Keratinocyte (primary cell): ENCODE results near the gene TMEM147. TPM values are rescaled to one million over a fixed set of nuclear protein-coding genes. Genes with fewer than 3 reads are reported as not detected.

Experiments
- DNase-seq: peaks from one replicate; pipeline ENCODE4 v3.0.0-alpha.2; 2011; ENCODE audit warnings: low read depth, missing footprints, low spot score
- FAIRE-seq: peaks from 2 replicates; lab custom pipeline; 2011; peaks lifted over from hg19 to GRCh38; lab: Jason Lieb, UNC
- H2AFZ ChIP-seq: 2 replicates; pipeline ENCODE4 v1.6.0; 2012; ENCODE audit warnings: low read length, control low read depth, inconsistent platforms; ENCODE audit not compliant: control insufficient read depth
- H3K27ac ChIP-seq: 2 replicates; pipeline ENCODE4 v1.5.1; 2011; ENCODE audit warnings: low read length; ENCODE audit not compliant: control insufficient read depth, insufficient read depth
- H3K27me3 ChIP-seq: 3 replicates; pipeline ENCODE4 v1.6.0; 2011; ENCODE audit warnings: low read length; ENCODE audit not compliant: control insufficient read depth, insufficient read depth; ENCODE audit errors: extremely low read depth
- H3K36me3 ChIP-seq, 2 experiments: 2 replicates in 1 of 2; 3 replicates in 1 of 2; pipeline ENCODE4 v1.5.1; 2011; ENCODE audit warnings: low read length in 2 of 2, mild to moderate bottlenecking in 1 of 2; ENCODE audit not compliant: control insufficient read depth in 2 of 2, insufficient read depth in 2 of 2; ENCODE audit errors: extremely low read depth in 1 of 2
- H3K4me1 ChIP-seq: 3 replicates; pipeline ENCODE4 v1.5.1; 2011; ENCODE audit warnings: low read length; ENCODE audit not compliant: control insufficient read depth, insufficient read depth; ENCODE audit errors: extremely low read depth
- H3K4me2 ChIP-seq: 3 replicates; pipeline ENCODE4 v1.6.0; 2011; ENCODE audit warnings: low read depth, low read length; ENCODE audit not compliant: control insufficient read depth, insufficient read depth; ENCODE audit errors: extremely low read depth
- H3K4me3 ChIP-seq, 3 experiments: fragments of 200-600 bp in 1 of 3; sonication (generic) in 1 of 3; 2 replicates in 2 of 3; 3 replicates in 1 of 3; pipeline ENCODE4 v1.5.1; 2011 to 2016; ENCODE audit warnings: low read length in 3 of 3, mild to moderate bottlenecking in 3 of 3, control low read depth in 2 of 3, inconsistent platforms in 1 of 3, low read depth in 1 of 3, mixed read lengths in 1 of 3, mixed run types in 1 of 3, moderate library complexity in 1 of 3; ENCODE audit not compliant: control insufficient read depth in 2 of 3, insufficient read depth in 2 of 3; ENCODE audit errors: extremely low read depth in 1 of 3
- H3K79me2 ChIP-seq: 2 replicates; pipeline ENCODE4 v1.6.0; 2012; ENCODE audit warnings: low read length; ENCODE audit not compliant: control insufficient read depth, insufficient read depth
- H3K9ac ChIP-seq: 3 replicates; pipeline ENCODE4 v1.6.0; 2011; ENCODE audit warnings: low read length; ENCODE audit not compliant: control insufficient read depth, insufficient read depth; ENCODE audit errors: extremely low read depth
- H3K9me1 ChIP-seq: 3 replicates; pipeline ENCODE4 v1.6.0; 2011; ENCODE audit warnings: low read length; ENCODE audit not compliant: control insufficient read depth, insufficient read depth; ENCODE audit errors: extremely low read depth
- H3K9me3 ChIP-seq: 2 replicates; pipeline ENCODE4 v1.5.1; 2012; ENCODE audit warnings: low read depth, low read length; ENCODE audit not compliant: control insufficient read depth
- H4K20me1 ChIP-seq: 3 replicates; pipeline ENCODE4 v1.6.0; 2011; ENCODE audit warnings: low read length; ENCODE audit not compliant: control insufficient read depth, insufficient read depth; ENCODE audit errors: extremely low read depth
- EZH2 ChIP-seq: IDR thresholded peaks from one replicate; pipeline ENCODE4 v1.6.1; 2012; ENCODE audit warnings: inconsistent platforms, mild to moderate bottlenecking, low read length, moderate library complexity
- dilution Hi-C: fragments of 300-500 bp; cut with MboI; formaldehyde crosslinking; loops from one replicate; pipeline ENCODE4 v1.7.0; 2020; ENCODE audit warnings: low sequenced_read_pairs; ENCODE audit not compliant: extremely low pct_ligation_motif_present
- polyA plus RNA-seq, 5 experiments: library from polyadenylated mRNA; depleted of rRNA in 3 of 5; stranded (reverse) in 3 of 5; stranded (forward) in 1 of 5; unstranded in 1 of 5; fragments of >200 nt; gene quantifications; 1 replicate in 1 of 5; 2 replicates in 3 of 5; 3 replicates in 1 of 5; pipeline versions ENCODE4 v1.2.1 to v1.2.3, GENCODE V29; 2011 to 2012; ENCODE audit warnings: missing spikeins in 2 of 5, low read depth in 1 of 5, low replicate concordance in 1 of 5
- TF ChIP-seq, protein P1 (sequence below), 3 experiments: IDR thresholded peaks in 1 of 3; conservative IDR thresholded peaks in 1 of 3; optimal IDR thresholded peaks in 1 of 3; 2 replicates in 2 of 3; 3 replicates in 1 of 3; pipeline versions ENCODE3 to v1.5.1; 2011; ENCODE audit warnings: low read length in 3 of 3, mild to moderate bottlenecking in 3 of 3, moderate library complexity in 2 of 3, control low read depth in 1 of 3, inconsistent platforms in 1 of 3; ENCODE audit not compliant: insufficient read depth in 2 of 3; ENCODE audit errors: extremely low read depth in 1 of 3

TMEM147 gene
- polyA plus RNA-seq, 1 donor (not counting 4 experiments of a cell fraction or from before 2014, with no cell fraction given) = 134 TPM

DNA sequence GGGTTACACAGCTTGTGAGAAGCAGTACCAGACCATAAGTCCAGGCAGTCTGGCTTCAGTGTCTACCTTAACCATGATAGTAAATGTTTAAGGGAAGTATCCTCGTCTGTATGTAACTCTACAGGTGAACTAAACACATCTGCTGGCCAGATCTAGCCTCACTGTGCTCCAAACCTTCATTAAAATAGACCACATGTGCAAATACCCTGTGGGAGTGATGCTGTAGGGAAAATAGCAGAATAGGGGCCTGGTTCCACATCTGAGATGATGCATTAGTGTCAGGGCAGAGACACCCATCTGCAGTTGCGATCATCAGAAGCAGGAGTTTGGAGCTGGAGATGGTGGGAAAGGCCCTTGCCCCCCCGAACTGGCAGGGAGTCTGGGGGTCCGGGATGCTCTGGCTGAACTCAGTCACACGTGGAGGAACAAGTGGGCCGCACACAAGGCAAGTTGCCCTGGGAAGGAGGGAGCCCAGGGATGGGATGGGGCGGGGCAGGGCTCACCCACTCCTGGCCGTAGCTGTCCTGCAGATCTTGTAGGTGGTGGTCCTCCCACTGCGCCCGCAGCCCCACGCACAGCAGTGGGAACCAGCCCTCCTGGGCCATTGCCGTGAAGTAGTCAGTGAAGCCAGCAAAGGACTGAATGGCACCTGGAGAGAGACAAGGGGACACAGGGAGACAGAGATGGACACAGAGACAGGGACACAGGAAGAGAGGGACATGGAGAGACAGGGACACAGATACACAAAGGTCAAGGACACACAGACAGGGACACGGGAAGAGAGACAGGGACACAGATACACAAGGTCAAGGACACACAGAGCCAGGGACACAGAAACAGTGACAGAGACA, 7.3 kb downstream of the TMEM147 start:
- no peaks in the 10 kb centered on the region for H3K79me2 ChIP-seq
- peaks cover 5 to 7% of the 10 kb centered on the region in 2 experiments for H3K36me3 ChIP-seq
- no peaks in the 10 kb centered on the region for H4K20me1 ChIP-seq
- FAIRE-seq (no peak), DNase-seq (no peak)
- H3K27me3 ChIP-seq = no peaks in the 10 kb centered on the region
- no peak overlapping the region for H3K4me3 ChIP-seq
- TF ChIP-seq EZH2 = no peak
- TF ChIP-seq, protein P1, sequence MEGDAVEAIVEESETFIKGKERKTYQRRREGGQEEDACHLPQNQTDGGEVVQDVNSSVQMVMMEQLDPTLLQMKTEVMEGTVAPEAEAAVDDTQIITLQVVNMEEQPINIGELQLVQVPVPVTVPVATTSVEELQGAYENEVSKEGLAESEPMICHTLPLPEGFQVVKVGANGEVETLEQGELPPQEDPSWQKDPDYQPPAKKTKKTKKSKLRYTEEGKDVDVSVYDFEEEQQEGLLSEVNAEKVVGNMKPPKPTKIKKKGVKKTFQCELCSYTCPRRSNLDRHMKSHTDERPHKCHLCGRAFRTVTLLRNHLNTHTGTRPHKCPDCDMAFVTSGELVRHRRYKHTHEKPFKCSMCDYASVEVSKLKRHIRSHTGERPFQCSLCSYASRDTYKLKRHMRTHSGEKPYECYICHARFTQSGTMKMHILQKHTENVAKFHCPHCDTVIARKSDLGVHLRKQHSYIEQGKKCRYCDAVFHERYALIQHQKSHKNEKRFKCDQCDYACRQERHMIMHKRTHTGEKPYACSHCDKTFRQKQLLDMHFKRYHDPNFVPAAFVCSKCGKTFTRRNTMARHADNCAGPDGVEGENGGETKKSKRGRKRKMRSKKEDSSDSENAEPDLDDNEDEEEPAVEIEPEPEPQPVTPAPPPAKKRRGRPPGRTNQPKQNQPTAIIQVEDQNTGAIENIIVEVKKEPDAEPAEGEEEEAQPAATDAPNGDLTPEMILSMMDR (optimal IDR thresholded peaks at IDR 0.05 in 1 of 3, IDR thresholded peaks at IDR 0.05 in 1 of 3, conservative IDR thresholded peaks at IDR 0.05 in 1 of 3; ENCODE audit: extremely low read depth in 1 of 3, insufficient read depth in 2 of 3, low read length in 3 of 3) = no peak
- H3K27ac ChIP-seq = no peak overlapping the region
- no peaks in the 10 kb centered on the region for H3K9me1 ChIP-seq
- no peaks in the 10 kb centered on the region for H3K9me3 ChIP-seq
- H3K4me2 ChIP-seq = no peak overlapping the region
- H3K4me1 ChIP-seq = no peaks in the 10 kb centered on the region
- H2AFZ ChIP-seq = no peak overlapping the region
- H3K9ac ChIP-seq = no peak overlapping the region
- dilution Hi-C loops = no loop called here

GRCh38 chr19:35553385-35554000, 8.1 kb downstream of the TMEM147 start:
- no peak for DNase-seq
- H3K27ac ChIP-seq = no peak overlapping the region
- no peak overlapping the region for H3K9ac ChIP-seq
- H3K4me3 ChIP-seq = no peak overlapping the region
- H3K9me1 ChIP-seq = no peaks in the 10 kb centered on the region
- no peaks in the 10 kb centered on the region for H3K4me1 ChIP-seq
- peaks cover 3 to 5% of the 10 kb centered on the region in 2 experiments for H3K36me3 ChIP-seq
- H4K20me1 ChIP-seq = no peaks in the 10 kb centered on the region
- no peaks in the 10 kb centered on the region for H3K9me3 ChIP-seq
- dilution Hi-C loops = no loop called here
- no peak overlapping the region for H2AFZ ChIP-seq
- no peak for TF ChIP-seq EZH2
- TF ChIP-seq, protein P1 (optimal IDR thresholded peaks at IDR 0.05 in 1 of 3, IDR thresholded peaks at IDR 0.05 in 1 of 3, conservative IDR thresholded peaks at IDR 0.05 in 1 of 3; ENCODE audit: extremely low read depth in 1 of 3, insufficient read depth in 2 of 3, low read length in 3 of 3) = no peak
- H3K27me3 ChIP-seq = peaks cover 3% of the 10 kb centered on the region
- FAIRE-seq = no peak
- H3K4me2 ChIP-seq = no peak overlapping the region
- no peaks in the 10 kb centered on the region for H3K79me2 ChIP-seq
